HCT116 (cell line): ENCODE data around the gene TAL1. TPM values are rescaled to one million over a fixed set of nuclear protein-coding genes. Genes with fewer than 3 reads are reported as not detected.
A peak's percentile ranks its signal among the peaks of the same experiment; 100 is the strongest.
"Not testable (repeated sequence)": the region's sequence is repeated elsewhere in the genome, so short reads cannot be mapped to it uniquely, and the experiment has no call there.

Source experiments
- ATAC-seq: fragments of 200-7000 bp; cut with Tn5 transposase; 2 replicates; pipeline ENCODE4 v1.9.1; 2020; ENCODE audit warnings: mild to moderate bottlenecking, moderate library complexity
- BruUV-seq: library from RNA; stranded (reverse); fragments of 400-500 nt; replicated peaks from 2 replicates; lab custom pipeline; 2021; lab: Mats Ljungman, UMichigan
- CTCF ChIA-PET: fragments of 300-600 bp; sonication (Branson Sonifier 250); formaldehyde crosslinking; loops from one replicate; lab custom pipeline; 2021; ENCODE audit warnings: antibody characterized with exemption; lab: Charles Lee
- POLR2A ChIA-PET: fragments of 300-600, 350-600 bp; sonication (Branson Sonifier 250); formaldehyde crosslinking; loops from one replicate; lab custom pipeline; 2021; ENCODE audit warnings: antibody characterized with exemption; lab: Charles Lee
- RAD21 ChIA-PET, 2 experiments: fragments of 300-600 bp; sonication (Branson Sonifier 250); formaldehyde crosslinking; loops; one replicate each; lab custom pipeline; 2023; ENCODE audit warnings: low total read pairs in 2 of 2; ENCODE audit not compliant: uncharacterized antibody in 2 of 2, unreplicated experiment in 2 of 2, low non-redundant PET in 1 of 2; lab: Charles Lee
- DNase-seq: peaks from one replicate; pipeline ENCODE4 v3.0.0-alpha.2; 2010; ENCODE audit warnings: low read depth, low spot score
- H2AFZ ChIP-seq: fragments of 200-600 bp; shearing (Covaris generic), sonication (generic); 2 replicates; pipeline ENCODE4 v1.6.1; 2017; ENCODE audit warnings: low read depth, mixed run types, mixed read lengths, antibody characterized with exemption, low read length; ENCODE audit not compliant: poor library complexity, severe bottlenecking
- H3K27ac ChIP-seq: 2 replicates; pipeline ENCODE4 v1.5.1; 2012; ENCODE audit warnings: low read depth, low read length
- H3K27me3 ChIP-seq: fragments of 200-600 bp; sonication (generic); 2 replicates; pipeline ENCODE4 v1.6.1; 2016; ENCODE audit warnings: mixed run types, low read length, mixed read lengths; ENCODE audit not compliant: insufficient read depth
- H3K36me3 ChIP-seq, 2 experiments: fragments of 200-500 bp in 1 of 2; fragments of 200-600 bp in 1 of 2; sonication (Bioruptor generic) in 1 of 2; sonication (generic) in 1 of 2; 2 replicates each; pipeline versions ENCODE4 v1.5.1 to v1.6.1; 2014 to 2016; ENCODE audit warnings: low read length in 2 of 2, inconsistent platforms in 1 of 2, mixed read lengths in 1 of 2, mixed run types in 1 of 2; ENCODE audit not compliant: insufficient read depth in 2 of 2, control insufficient read depth in 1 of 2
- H3K4me1 ChIP-seq, 2 experiments: fragments of 200-600 bp in 1 of 2; sonication (generic) in 1 of 2; 2 replicates each; pipeline versions ENCODE4 v1.5.1 to v1.6.1; 2012 to 2017; ENCODE audit warnings: low read length in 2 of 2, inconsistent platforms in 1 of 2, mild to moderate bottlenecking in 1 of 2, mixed read lengths in 1 of 2, mixed run types in 1 of 2, moderate library complexity in 1 of 2; ENCODE audit not compliant: insufficient read depth in 2 of 2, control insufficient read depth in 1 of 2
- H3K4me2 ChIP-seq: fragments of 200-600 bp; sonication (generic); 2 replicates; pipeline ENCODE4 v1.6.1; 2017; ENCODE audit warnings: mixed run types, low read length, mixed read lengths
- H3K4me3 ChIP-seq, 2 experiments: fragments of 200-600 bp in 1 of 2; sonication (generic) in 1 of 2; replicated peaks in 1 of 2; 2 replicates each; pipeline ENCODE4 v1.5.1; 2011 to 2016; ENCODE audit warnings: low read length in 2 of 2, control low read depth in 1 of 2, low read depth in 1 of 2, mild to moderate bottlenecking in 1 of 2, mixed read lengths in 1 of 2, mixed run types in 1 of 2
- H3K79me2 ChIP-seq: fragments of 200-600 bp; sonication (generic); 2 replicates; pipeline ENCODE4 v1.6.1; 2017; ENCODE audit warnings: mild to moderate bottlenecking, mixed run types, low read length, moderate library complexity, mixed read lengths; ENCODE audit not compliant: insufficient read depth
- H3K9ac ChIP-seq: fragments of 200-600 bp; sonication (generic); 2 replicates; pipeline ENCODE4 v1.6.1; 2016; ENCODE audit warnings: low read length, mixed read lengths
- H3K9me2 ChIP-seq: fragments of 200-600 bp; sonication (generic), shearing (Covaris generic); 2 replicates; pipeline ENCODE4 v1.6.1; 2017; ENCODE audit warnings: mixed run types, mild to moderate bottlenecking, moderate library complexity; ENCODE audit not compliant: insufficient read depth
- H3K9me3 ChIP-seq, 2 experiments: fragments of 200-500 bp in 1 of 2; fragments of 200-600 bp in 1 of 2; sonication (Bioruptor generic) in 1 of 2; sonication (generic) in 1 of 2; 2 replicates each; pipeline ENCODE4 v1.6.1; 2014 to 2017; ENCODE audit warnings: low read length in 2 of 2, mixed read lengths in 2 of 2, inconsistent platforms in 1 of 2, low read depth in 1 of 2, mild to moderate bottlenecking in 1 of 2, mixed run types in 1 of 2, moderate library complexity in 1 of 2; ENCODE audit not compliant: control insufficient read depth in 1 of 2, insufficient read depth in 1 of 2
- H4K20me1 ChIP-seq: fragments of 200-600 bp; sonication (generic), shearing (Covaris generic); 2 replicates; pipeline ENCODE4 v1.6.1; 2017; ENCODE audit warnings: mixed run types, mild to moderate bottlenecking, moderate library complexity; ENCODE audit not compliant: insufficient read depth
- CTCF ChIP-seq, 3 experiments: fragments of 200-600 bp in 1 of 3; sonication (generic) in 1 of 3; IDR thresholded peaks in 2 of 3; conservative IDR thresholded peaks in 1 of 3; 2 replicates each; pipeline ENCODE4 v1.5.1; 2012 to 2017; ENCODE audit warnings: low read depth in 2 of 3, low read length in 2 of 3, antibody characterized with exemption in 1 of 3, borderline replicate concordance in 1 of 3, control low read depth in 1 of 3, mild to moderate bottlenecking in 1 of 3, mixed read lengths in 1 of 3, mixed run types in 1 of 3, moderate library complexity in 1 of 3; ENCODE audit not compliant: insufficient read depth in 1 of 3
- EGR1 ChIP-seq: IDR thresholded peaks from 2 replicates; pipeline ENCODE4 v1.6.1; 2012; ENCODE audit warnings: low read depth
- EZH2 ChIP-seq: fragments of 200-600 bp; sonication (generic); IDR thresholded peaks from 2 replicates; pipeline ENCODE4 v1.6.1; 2017; ENCODE audit warnings: antibody characterized with exemption, mixed run types
- EZH2phosphoT487 ChIP-seq: fragments of 200-600 bp; IDR thresholded peaks from 2 replicates; pipeline ENCODE4 v1.6.1; 2018; ENCODE audit warnings: antibody characterized with exemption, borderline replicate concordance
- JUND ChIP-seq: IDR thresholded peaks from 2 replicates; pipeline ENCODE4 v1.6.1; 2012
- REST ChIP-seq: IDR thresholded peaks from 2 replicates; pipeline ENCODE4 v1.6.1; 2012; ENCODE audit warnings: low read depth
- SP1 ChIP-seq: IDR thresholded peaks from 2 replicates; pipeline ENCODE4 v1.6.1; 2012; ENCODE audit warnings: low read depth
- ZFX ChIP-seq: fragments of 450-650 bp; IDR thresholded peaks from 2 replicates; pipeline ENCODE4 v1.6.1; 2017
- intact Hi-C: fragments of 100-400 bp; cut with micrococcal nuclease; formaldehyde crosslinking; loops from 2 replicates; pipeline ENCODE4 v1.10.0; 2022
- total RNA-seq: library from RNA; stranded (reverse); gene quantifications from one replicate; pipeline ENCODE4 v1.2.1, GENCODE V29; 2021; ENCODE audit not compliant: unreplicated experiment

Gene TAL1
- total RNA-seq, 1 experiment from 2014 or later = 0.05 TPM

GRCh38 chr1:47196622-47197021 lies 35.4 kb downstream of the TAL1 start:
- intact Hi-C loops = no loop called here
- no peak overlapping the region for H3K9ac ChIP-seq
- POLR2A ChIA-PET = no interaction called here
- H2AFZ ChIP-seq = no peak overlapping the region
- H3K9me3 ChIP-seq = no peaks in the 10 kb centered on the region
- CTCF ChIA-PET = no interaction called here
- H3K27me3 ChIP-seq = no peaks in the 10 kb centered on the region
- no peaks in the 10 kb centered on the region for H4K20me1 ChIP-seq
- BruUV-seq = no TSS peak
- peaks cover 3 to 15% of the 10 kb centered on the region in 2 experiments; a peak in 3 of 4 replicates for H3K4me1 ChIP-seq
- no peak overlapping the region for H3K27ac ChIP-seq
- H3K4me2 ChIP-seq = no peak overlapping the region
- H3K79me2 ChIP-seq = no peaks in the 10 kb centered on the region
- TF ChIP-seq JUND = no peak
- TF ChIP-seq EZH2phosphoT487 = no peak
- TF ChIP-seq CTCF (IDR thresholded peaks at IDR 0.05 in 2 of 3, conservative IDR thresholded peaks at IDR 0.05 in 1 of 3; ENCODE audit: borderline replicate concordance in 1 of 3, insufficient read depth in 1 of 3, low read depth in 2 of 3, low read length in 2 of 3) = 0 out of 6 replicates have a peak, but pooled peaks of 1 of the 3 experiments have one; percentile 6
- no peak for TF ChIP-seq EGR1
- no peak for TF ChIP-seq SP1
- no peak for TF ChIP-seq REST
- no peak for TF ChIP-seq EZH2
- no peak for TF ChIP-seq ZFX
- no peaks in the 10 kb centered on the region for H3K9me2 ChIP-seq
- no peak overlapping the region for H3K4me3 ChIP-seq
- ATAC-seq = no peak
- H3K36me3 ChIP-seq = no peaks in the 10 kb centered on the region
- RAD21 ChIA-PET = no interaction called here
- DNase-seq = no peak

GRCh38 chr1:47195981-47196380 lies 36.0 kb downstream of the TAL1 start:
- H3K4me2 ChIP-seq, H3K27ac ChIP-seq, H3K9me3 ChIP-seq, BruUV-seq, DNase-seq, POLR2A ChIA-PET, H3K9me2 ChIP-seq, H4K20me1 ChIP-seq, intact Hi-C loops, H3K36me3 ChIP-seq, H3K9ac ChIP-seq, H3K79me2 ChIP-seq, H3K4me3 ChIP-seq, RAD21 ChIA-PET, H3K27me3 ChIP-seq, H2AFZ ChIP-seq, ATAC-seq: not testable (repeated sequence)
- CTCF ChIA-PET = interaction anchor here (4.5 kb wide), 1 partner anchor 17 kb away, joined by 31 read pairs; no protein-coding TSS in a partner anchor
- H3K4me1 ChIP-seq = peaks cover 3 to 19% of the 10 kb centered on the region in 2 experiments; a peak in 3 of 4 replicates
